ES-I3 (cell line): ENCODE measurements around the gene CRTC1.

Experiments used
- H3K36me3 ChIP-seq: 2 replicates; pipeline ENCODE4 v1.6.1; 2013; ENCODE audit warnings: mild to moderate bottlenecking, low read length, control low read depth, moderate library complexity; ENCODE audit not compliant: insufficient read depth
- H3K4me1 ChIP-seq: 2 replicates; pipeline ENCODE4 v1.6.1; 2013; ENCODE audit warnings: mild to moderate bottlenecking, control low read depth, low read length; ENCODE audit not compliant: insufficient read depth
- H3K9ac ChIP-seq: 2 replicates; pipeline ENCODE4 v1.6.1; 2013; ENCODE audit warnings: low read depth, mild to moderate bottlenecking, low read length, moderate library complexity
- H3K9me3 ChIP-seq: 2 replicates; pipeline ENCODE4 v1.6.1; 2013; ENCODE audit warnings: mild to moderate bottlenecking, low read length, moderate library complexity; ENCODE audit not compliant: control insufficient read depth, insufficient read depth

Gene CRTC1

DNA sequence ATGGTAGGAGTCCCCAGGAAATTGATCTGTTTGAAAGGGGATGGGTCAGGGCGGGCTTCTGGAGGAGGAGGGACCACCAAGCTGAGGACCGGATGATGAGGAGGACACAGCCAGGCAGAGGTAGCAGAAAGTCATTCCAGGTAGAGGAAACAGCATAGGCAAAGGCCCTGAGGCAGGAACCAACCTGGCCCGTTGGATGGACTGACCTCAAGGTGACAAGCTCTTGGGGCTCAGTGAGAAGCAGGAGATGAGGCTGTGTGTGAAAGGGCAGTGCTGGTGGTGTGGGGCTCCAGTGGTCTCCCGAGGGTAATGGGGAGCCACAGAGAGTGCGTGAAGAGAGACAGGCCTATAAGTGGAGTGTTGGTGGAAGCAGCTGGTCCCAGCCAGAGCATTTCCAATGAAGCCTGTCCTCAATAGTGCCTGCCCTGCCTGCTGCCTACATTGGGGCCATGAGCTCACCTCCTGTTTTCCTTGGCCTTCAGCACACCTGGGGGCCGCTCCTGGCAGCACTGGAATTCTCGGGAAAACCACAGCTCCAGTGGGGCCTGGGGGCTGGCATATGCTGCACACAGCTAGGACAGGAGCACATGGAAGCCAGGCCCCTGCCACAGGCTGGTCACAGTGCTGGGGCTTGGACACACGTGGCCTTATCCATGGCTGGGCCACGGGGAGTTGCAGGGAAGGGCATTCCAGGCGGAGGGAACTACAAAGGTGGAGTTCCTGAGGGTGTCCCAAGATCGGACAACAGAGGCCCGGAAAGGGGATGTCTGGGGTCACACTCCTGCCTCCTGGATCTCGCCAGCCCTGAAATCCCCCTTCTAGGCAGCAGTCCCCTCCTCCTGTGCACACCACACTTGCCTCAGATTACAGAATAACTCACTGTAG lies 109.9 kb downstream of the CRTC1 start:
- H3K9ac ChIP-seq: no peak overlapping the region
- no peaks in the 10 kb centered on the region for H3K9me3 ChIP-seq
- no peaks in the 10 kb centered on the region for H3K36me3 ChIP-seq
- H3K4me1 ChIP-seq: no peaks in the 10 kb centered on the region

GRCh38 chr19:18794029-18794313 lies 110.5 kb downstream of the CRTC1 start:
- Histone ChIP-seq H3K9ac (no peak overlapping the region), H3K4me1 (no peaks in the 10 kb centered on the region), H3K9me3 (no peaks in the 10 kb centered on the region), H3K36me3 (no peaks in the 10 kb centered on the region)

- Histone ChIP-seq H3K36me3 (no peaks in the 10 kb centered on the region), H3K9me3 (no peaks in the 10 kb centered on the region), H3K4me1 (no peaks in the 10 kb centered on the region), H3K9ac (no peak overlapping the region)
Measured at GRCh38 chr19:18794692-18795091, 111.2 kb downstream of the CRTC1 start.

GRCh38 chr19:18795540-18795939 lies 112.1 kb downstream of the CRTC1 start:
- no peaks in the 10 kb centered on the region for H3K36me3 ChIP-seq

DNA sequence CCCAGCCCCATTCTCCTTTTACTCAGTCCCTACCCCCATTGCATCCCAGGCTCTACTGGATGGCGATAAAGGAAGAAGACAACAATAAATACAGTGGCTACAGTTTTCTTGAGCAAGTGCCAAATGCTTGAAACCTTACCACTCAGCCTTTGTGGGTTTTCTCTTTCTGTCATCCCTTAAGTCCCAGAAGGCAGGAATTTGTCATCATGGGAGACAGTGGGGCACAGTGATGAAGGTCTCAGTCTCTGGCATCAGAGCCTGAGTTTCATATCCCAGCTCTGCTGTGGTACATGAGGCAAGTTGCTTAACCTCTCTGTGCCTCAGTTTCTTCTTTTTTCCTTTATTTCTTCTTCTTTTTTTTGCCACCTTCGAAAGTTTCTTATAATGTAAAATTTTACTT lies 112.8 kb downstream of the CRTC1 start:
- Histone ChIP-seq H3K9me3 (no peaks in the 10 kb centered on the region), H3K4me1 (no peaks in the 10 kb centered on the region), H3K9ac (no peak overlapping the region), H3K36me3 (no peaks in the 10 kb centered on the region)

More at GRCh38 chr19:18795540-18795939, 112.1 kb downstream of the CRTC1 start:
- Histone ChIP-seq H3K9me3 (no peaks in the 10 kb centered on the region), H3K4me1 (no peaks in the 10 kb centered on the region), H3K9ac (no peak overlapping the region)

GRCh38 chr19:18798384-18799352 lies 115.2 kb downstream of the CRTC1 start:
- H3K9ac ChIP-seq: no peak overlapping the region
- no peaks in the 10 kb centered on the region for H3K36me3 ChIP-seq
- H3K4me1 ChIP-seq: no peaks in the 10 kb centered on the region
- H3K9me3 ChIP-seq: no peaks in the 10 kb centered on the region

- H3K9ac ChIP-seq: no peak overlapping the region
- H3K4me1 ChIP-seq: no peaks in the 10 kb centered on the region
- H3K36me3 ChIP-seq: no peaks in the 10 kb centered on the region
- H3K9me3 ChIP-seq: no peaks in the 10 kb centered on the region
Measured at GRCh38 chr19:18799389-18799970, 116.0 kb downstream of the CRTC1 start.

- Histone ChIP-seq H3K9ac (no peak overlapping the region), H3K36me3 (no peaks in the 10 kb centered on the region), H3K4me1 (no peaks in the 10 kb centered on the region), H3K9me3 (no peaks in the 10 kb centered on the region)
Measured at GRCh38 chr19:18800079-18800478, 116.6 kb downstream of the CRTC1 start.

DNA sequence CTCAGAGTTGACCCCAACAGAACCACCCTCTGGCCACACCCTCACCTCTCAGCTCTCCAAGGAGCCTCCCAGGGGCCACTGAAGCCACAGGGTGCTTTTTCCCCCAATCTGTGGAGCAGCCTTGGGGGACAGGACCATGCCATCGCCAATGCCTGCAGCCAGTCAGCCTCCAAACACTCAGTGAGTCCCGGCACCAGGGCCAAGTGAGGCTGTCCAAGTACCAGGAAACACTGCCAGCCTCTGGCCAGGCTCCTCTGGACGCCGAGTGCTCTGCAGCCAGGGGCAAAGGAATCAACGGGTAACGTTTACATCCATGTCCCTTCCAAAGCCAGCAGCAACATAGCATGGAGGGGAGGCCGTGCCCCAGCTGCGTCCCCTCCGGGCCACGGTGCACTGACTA lies 117.2 kb downstream of the CRTC1 start:
- H3K36me3 ChIP-seq: no peaks in the 10 kb centered on the region
- no peaks in the 10 kb centered on the region for H3K9me3 ChIP-seq
- H3K4me1 ChIP-seq: no peaks in the 10 kb centered on the region
- H3K9ac ChIP-seq: no peak overlapping the region

DNA sequence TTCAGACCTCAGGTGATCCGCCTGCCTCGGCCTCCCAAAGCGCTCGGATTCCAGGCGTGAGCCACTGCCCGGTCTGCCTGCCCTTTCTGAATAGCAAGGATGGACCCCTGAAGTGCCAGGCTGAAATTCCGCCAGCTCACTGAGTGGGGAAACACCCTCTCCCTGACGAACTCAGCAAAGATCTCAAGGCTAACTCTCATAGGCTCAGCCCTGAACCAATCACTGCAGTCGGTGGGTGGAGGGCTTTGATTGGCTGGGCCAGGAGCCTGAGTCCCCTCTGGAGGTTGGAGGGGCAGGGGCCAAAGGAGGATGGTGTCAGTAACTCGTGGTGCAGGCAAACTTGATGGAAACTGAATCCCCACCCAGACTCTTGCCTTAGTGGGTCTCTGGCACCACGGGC lies 118.9 kb downstream of the CRTC1 start:
- Histone ChIP-seq H3K9me3 (no peaks in the 10 kb centered on the region), H3K9ac (peak overlapping the region; percentile 5; the same call in 1 of the 2 replicates), H3K36me3 (no peaks in the 10 kb centered on the region), H3K4me1 (no peaks in the 10 kb centered on the region)

DNA sequence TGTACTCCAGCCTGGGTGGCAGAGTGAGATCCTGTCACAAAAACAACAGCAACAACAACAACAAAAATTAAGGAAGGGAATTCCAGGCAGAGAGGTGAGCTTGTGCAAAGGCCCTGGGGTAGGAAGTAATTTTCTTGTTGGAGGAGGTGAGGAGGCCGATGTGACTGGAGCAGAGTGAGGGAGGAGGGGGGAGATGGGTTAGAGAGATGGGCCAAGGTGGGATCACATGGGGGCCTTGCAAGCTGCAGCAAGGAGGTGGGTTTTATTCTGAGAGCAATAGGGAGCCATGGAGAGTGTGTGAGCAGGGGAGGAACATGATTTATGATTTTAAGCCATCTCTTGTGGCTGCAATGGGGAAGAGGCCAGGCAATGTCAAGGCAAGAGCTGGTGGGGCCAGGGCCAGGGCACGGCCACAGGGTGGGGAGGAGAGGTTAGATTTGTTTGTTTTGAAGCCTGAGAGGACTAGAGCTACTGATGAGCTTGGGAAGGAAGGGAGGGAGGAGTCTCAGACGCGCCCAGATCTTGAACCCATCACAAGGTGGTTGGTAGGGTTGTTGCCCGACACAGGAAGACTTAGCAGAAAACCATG lies 120.2 kb downstream of the CRTC1 start:
- Histone ChIP-seq H3K36me3 (no peaks in the 10 kb centered on the region), H3K4me1 (no peaks in the 10 kb centered on the region), H3K9ac (no peak overlapping the region), H3K9me3 (no peaks in the 10 kb centered on the region)

DNA sequence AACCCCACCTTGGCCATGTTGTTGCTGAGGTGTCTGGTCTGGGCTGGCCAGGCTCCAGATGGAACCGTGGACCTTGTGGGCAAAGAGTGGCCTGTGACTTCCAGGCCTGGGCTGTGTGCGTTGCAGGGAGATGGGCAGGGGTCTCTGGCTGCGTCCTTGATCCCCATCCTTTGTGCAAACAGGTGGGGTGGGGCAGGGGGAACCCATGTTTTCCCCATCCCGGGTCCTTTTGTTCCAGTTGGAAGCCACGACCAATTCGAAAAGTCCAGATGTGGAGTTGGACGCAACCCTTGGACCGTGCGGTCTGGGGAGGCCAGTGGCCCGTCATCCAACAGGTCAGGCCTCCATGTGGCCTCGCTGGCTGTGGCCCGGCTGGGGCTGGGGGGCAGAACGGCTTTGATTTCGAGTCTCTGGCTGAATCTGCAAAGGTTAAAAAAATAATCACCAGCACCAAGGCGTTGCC lies 120.7 kb downstream of the CRTC1 start:
- Histone ChIP-seq H3K9ac (no peak overlapping the region), H3K36me3 (no peaks in the 10 kb centered on the region), H3K9me3 (no peaks in the 10 kb centered on the region), H3K4me1 (no peaks in the 10 kb centered on the region)

DNA sequence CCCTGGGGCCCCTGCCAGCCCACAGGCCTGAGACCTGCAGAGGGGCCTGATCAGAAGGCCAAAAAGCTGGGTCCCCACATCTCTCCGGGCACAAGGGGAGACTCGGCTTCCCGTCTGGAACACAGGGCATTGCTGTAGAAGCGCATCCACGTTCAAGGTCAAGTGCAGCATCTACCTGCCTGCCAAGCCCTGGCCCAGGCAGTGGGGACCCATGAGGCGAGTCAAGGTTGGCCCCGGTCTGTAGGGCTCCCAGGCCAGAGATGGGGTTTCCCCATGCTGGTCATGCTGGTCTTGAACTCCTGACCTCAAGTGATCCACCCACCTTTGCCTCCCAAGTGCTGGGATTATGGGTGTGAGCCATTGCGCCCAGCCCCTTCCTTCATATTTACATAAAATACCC lies 121.2 kb downstream of the CRTC1 start:
- Histone ChIP-seq H3K4me1 (no peaks in the 10 kb centered on the region), H3K36me3 (no peaks in the 10 kb centered on the region), H3K9ac (no peak overlapping the region), H3K9me3 (no peaks in the 10 kb centered on the region)

- Histone ChIP-seq H3K9ac (no peak overlapping the region), H3K4me1 (no peaks in the 10 kb centered on the region)
Measured at GRCh38 chr19:18807861-18808331, 124.4 kb downstream of the CRTC1 start.

More at GRCh38 chr19:18807861-18808331, 124.4 kb downstream of the CRTC1 start:
- no peaks in the 10 kb centered on the region for H3K36me3 ChIP-seq
- H3K9me3 ChIP-seq: no peaks in the 10 kb centered on the region
